GM23338 (cell line): ENCODE data around the gene CD69. TPM values are rescaled to one million over a fixed set of nuclear protein-coding genes. Genes with fewer than 3 reads are reported as not detected.
"Not testable (repeated sequence)": the region's sequence is repeated elsewhere in the genome, so short reads cannot be mapped to it uniquely, and the experiment has no call there.

Source experiments
- ATAC-seq: fragments of 200-7000 bp; cut with Tn5 transposase; 3 replicates; pipeline ENCODE4 v1.9.1; 2020
- DNase-seq: peaks from one replicate; pipeline ENCODE4 v3.0.0-alpha.2; 2015; ENCODE audit warnings: low spot score
- H2AFZ ChIP-seq: fragments of 200-600 bp; sonication (generic); 2 replicates; pipeline ENCODE4 v1.8.0; 2016; ENCODE audit warnings: antibody characterized with exemption, mild to moderate bottlenecking, moderate library complexity
- H3F3A ChIP-seq: fragments of 200-600 bp; sonication (generic); replicated peaks from 2 replicates; pipeline ENCODE4 v1.8.0; 2017; ENCODE audit warnings: antibody characterized with exemption, mixed run types, low read depth
- H3K27ac ChIP-seq: fragments of 200-600 bp; sonication (generic); 2 replicates; pipeline ENCODE4 v1.6.1; 2016; ENCODE audit warnings: low read depth
- H3K27me3 ChIP-seq: fragments of 200-600 bp; sonication (generic); 2 replicates; pipeline ENCODE4 v1.8.0; 2016; ENCODE audit warnings: mild to moderate bottlenecking, mixed run types, moderate library complexity; ENCODE audit not compliant: insufficient read depth
- H3K36me3 ChIP-seq: fragments of 200-600 bp; sonication (generic); 2 replicates; pipeline ENCODE4 v1.8.0; 2016; ENCODE audit warnings: mild to moderate bottlenecking; ENCODE audit not compliant: insufficient read depth
- H3K4me1 ChIP-seq: fragments of 200-600 bp; sonication (generic); 2 replicates; pipeline ENCODE4 v1.8.0; 2016; ENCODE audit warnings: mild to moderate bottlenecking, moderate library complexity; ENCODE audit not compliant: insufficient read depth
- H3K4me2 ChIP-seq: fragments of 200-600 bp; sonication (generic); 2 replicates; pipeline ENCODE4 v1.7.1; 2017; ENCODE audit warnings: mixed run types
- H3K4me3 ChIP-seq: fragments of 200-600 bp; sonication (generic); 2 replicates; pipeline ENCODE4 v1.6.1; 2016; ENCODE audit warnings: mixed run types
- H3K79me2 ChIP-seq: fragments of 200-600 bp; sonication (generic); replicated peaks from 2 replicates; pipeline ENCODE4 v1.8.0; 2017; ENCODE audit warnings: mild to moderate bottlenecking; ENCODE audit not compliant: insufficient read depth
- H3K9me2 ChIP-seq: fragments of 200-600 bp; sonication (generic); 2 replicates; pipeline ENCODE4 v1.8.0; 2017; ENCODE audit not compliant: insufficient read depth
- H4K20me1 ChIP-seq: fragments of 200-600 bp; sonication (generic); replicated peaks from 2 replicates; pipeline ENCODE4 v1.8.0; 2017; ENCODE audit warnings: mild to moderate bottlenecking; ENCODE audit not compliant: insufficient read depth
- H3K27ac Mint-ChIP-seq: 2 replicates; pipeline ENCODE4 v1.8.0; 2020; ENCODE audit warnings: inconsistent platforms, mild to moderate bottlenecking, moderate library complexity, mixed read lengths
- H3K27me3 Mint-ChIP-seq: 3 replicates; pipeline ENCODE4 v1.8.0; 2022; ENCODE audit warnings: low read depth, mild to moderate bottlenecking, moderate library complexity, mixed read lengths, inconsistent platforms; ENCODE audit not compliant: insufficient read depth, poor library complexity
- H3K36me3 Mint-ChIP-seq: 3 replicates; pipeline ENCODE4 v1.8.0; 2021; ENCODE audit warnings: low read depth, mild to moderate bottlenecking, inconsistent platforms, moderate library complexity, mixed read lengths
- H3K4me1 Mint-ChIP-seq: 3 replicates; pipeline ENCODE4 v1.8.0; 2020; ENCODE audit warnings: mild to moderate bottlenecking, inconsistent platforms, mixed read lengths
- H3K4me3 Mint-ChIP-seq: 3 replicates; pipeline ENCODE4 v1.8.0; 2021; ENCODE audit warnings: moderate library complexity, mild to moderate bottlenecking, inconsistent platforms, mixed read lengths
- H3K9me3 Mint-ChIP-seq: 3 replicates; pipeline ENCODE4 v1.8.0; 2020; ENCODE audit warnings: moderate library complexity, mild to moderate bottlenecking, inconsistent platforms, mixed read lengths
- CREB1 ChIP-seq: fragments of 250-450 bp; sonication (Bioruptor Pico); IDR thresholded peaks from 2 replicates; pipeline ENCODE4 v1.5.0; 2020; ENCODE audit warnings: low read depth, mild to moderate bottlenecking, moderate library complexity
- EZH2 ChIP-seq: fragments of 200-600 bp; sonication (generic); IDR thresholded peaks from one replicate; pipeline ENCODE4 v1.8.0; 2017; ENCODE audit warnings: antibody characterized with exemption, mild to moderate bottlenecking, low read depth; ENCODE audit not compliant: unreplicated experiment
- NANOG ChIP-seq: IDR thresholded peaks from 2 replicates; pipeline ENCODE4 v1.6.1; 2016; ENCODE audit warnings: antibody characterized with exemption, borderline replicate concordance
- REST ChIP-seq: IDR thresholded peaks from one replicate; pipeline ENCODE4 v1.6.1; 2018; ENCODE audit warnings: antibody characterized with exemption; ENCODE audit not compliant: unreplicated experiment
- STAT1 ChIP-seq: IDR thresholded peaks from one replicate; pipeline ENCODE4 v1.6.1; 2016; ENCODE audit warnings: antibody characterized with exemption; ENCODE audit not compliant: unreplicated experiment
- ZNF462 ChIP-seq: fragments of 250-450 bp; sonication (Bioruptor Pico); IDR thresholded peaks from 2 replicates; pipeline ENCODE4 v1.5.0; 2020; ENCODE audit warnings: mild to moderate bottlenecking, moderate library complexity
- polyA plus RNA-seq: library from polyadenylated mRNA; unstranded; fragments of >200 nt; fragmentation: Nextera tagmentation; extraction: Ambion mirVana; gene quantifications from 2 replicates; pipeline ENCODE4 v1.2.1, GENCODE V29; 2016
- total RNA-seq: library from RNA; depleted of rRNA; stranded (reverse); fragments of >200 nt; shearing (Covaris generic); gene quantifications from 2 replicates; pipeline ENCODE4 v1.2.3, GENCODE V29; 2014

Gene CD69
- total and polyA plus RNA-seq, 2 experiments from 2014 or later, result not detected

- no peak for TF ChIP-seq REST
These were observed 41.7 kb downstream of the CD69 start (continued) for GRCh38 chr12:9718968-9719367.

GRCh38 chr12:9717070-9717925 lies 43.4 kb downstream of the CD69 start:
- Histone ChIP-seq H3K4me3 (no peak overlapping the region), H2AFZ (0 out of 2 replicates have a peak overlapping the region, but pooled peaks have one; percentile 43), H3K27ac (no peak overlapping the region), H4K20me1 (no peaks in the 10 kb centered on the region), H3K4me2 (no peak overlapping the region), H3K27me3 (no peaks in the 10 kb centered on the region), H3K4me1 (no peaks in the 10 kb centered on the region), H3K79me2 (no peaks in the 10 kb centered on the region), H3F3A (no peaks in the 10 kb centered on the region), H3K36me3 (no peaks in the 10 kb centered on the region), H3K9me2 (no peaks in the 10 kb centered on the region)
- H3K27me3 Mint-ChIP-seq, result peaks cover 4% of the 10 kb centered on the region
- DNase-seq, result no peak
- ATAC-seq, result no peak
- H3K4me1 Mint-ChIP-seq, result no peaks in the 10 kb centered on the region
- TF ChIP-seq ZNF462 (CRISPR knock-in tag) (no peak), NANOG (no peak), STAT1 (no peak), EZH2 (no peak), CREB1 (CRISPR knock-in tag) (no peak)
- H3K9me3 Mint-ChIP-seq, result no peaks in the 10 kb centered on the region
- no peak overlapping the region for H3K4me3 Mint-ChIP-seq
- no peak overlapping the region; the same call in 1 of the 2 replicates for H3K27ac Mint-ChIP-seq
- no peaks in the 10 kb centered on the region for H3K36me3 Mint-ChIP-seq

- not testable (repeated sequence) for H3K79me2 ChIP-seq, H3K9me2 ChIP-seq, H3K36me3 Mint-ChIP-seq, H3K4me1 ChIP-seq, H3K27ac ChIP-seq, H3K4me1 Mint-ChIP-seq, H3K27me3 Mint-ChIP-seq, ATAC-seq, H4K20me1 ChIP-seq, H3K36me3 ChIP-seq, H3K27ac Mint-ChIP-seq, DNase-seq, H3K4me3 Mint-ChIP-seq, H2AFZ ChIP-seq, H3F3A ChIP-seq, H3K27me3 ChIP-seq, H3K4me3 ChIP-seq, H3K9me3 Mint-ChIP-seq, H3K4me2 ChIP-seq
These were observed 47.6 kb downstream of the CD69 start for GRCh38 chr12:9713032-9713558.
